IPS DF 4.7 (cell line): Measurements from ENCODE around the gene DYRK2.

ENCODE experiments used
- DNase-seq: peaks from one replicate; pipeline ENCODE4 v3.0.0-alpha.2; 2013; ENCODE audit warnings: low spot score; ENCODE audit errors: extremely low read depth

The DYRK2 gene

DNA sequence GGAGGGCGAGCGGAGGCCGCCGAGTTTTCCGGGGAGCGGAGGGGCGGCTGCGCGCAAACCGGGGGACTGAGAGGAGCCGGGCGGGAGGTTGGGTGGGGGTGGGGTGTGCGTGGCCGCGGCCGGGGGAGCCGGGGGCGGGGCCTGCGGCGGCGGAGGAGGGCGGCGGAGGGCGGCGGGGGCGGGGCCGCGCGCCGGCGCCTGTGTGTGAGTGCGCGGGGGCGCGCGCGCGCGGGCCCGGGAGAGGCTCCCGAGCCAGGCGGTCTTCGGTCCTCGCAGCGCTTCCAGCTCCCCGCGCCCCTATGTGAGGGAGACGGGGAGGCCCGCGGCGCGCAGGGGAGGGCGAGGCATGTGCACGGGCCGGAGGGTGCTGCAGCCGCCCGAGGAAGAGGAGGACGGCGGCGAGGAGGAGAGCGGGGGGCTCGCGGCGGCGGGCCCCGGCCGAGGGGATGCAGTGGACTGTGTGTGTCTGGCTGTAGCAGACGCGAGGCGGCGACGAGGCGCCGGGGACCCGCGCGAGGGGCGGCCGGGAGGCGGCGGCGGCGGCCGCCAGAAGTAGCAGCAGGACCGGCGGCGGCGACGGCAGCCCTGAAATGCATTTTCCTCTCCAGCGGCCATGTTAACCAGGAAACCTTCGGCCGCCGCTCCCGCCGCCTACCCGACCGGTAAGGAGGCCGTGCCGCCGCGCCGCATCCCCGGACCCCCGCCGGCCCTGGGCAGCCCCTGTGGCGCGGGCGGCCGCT is at the start of gene DYRK2:
Gene DYRK2, plus strand, starts transcription at position 225 of the 740 bp plus-strand sequence. Its CDS starts 389 bp downstream, at position 614.
- DNase-seq = no peak

DNA sequence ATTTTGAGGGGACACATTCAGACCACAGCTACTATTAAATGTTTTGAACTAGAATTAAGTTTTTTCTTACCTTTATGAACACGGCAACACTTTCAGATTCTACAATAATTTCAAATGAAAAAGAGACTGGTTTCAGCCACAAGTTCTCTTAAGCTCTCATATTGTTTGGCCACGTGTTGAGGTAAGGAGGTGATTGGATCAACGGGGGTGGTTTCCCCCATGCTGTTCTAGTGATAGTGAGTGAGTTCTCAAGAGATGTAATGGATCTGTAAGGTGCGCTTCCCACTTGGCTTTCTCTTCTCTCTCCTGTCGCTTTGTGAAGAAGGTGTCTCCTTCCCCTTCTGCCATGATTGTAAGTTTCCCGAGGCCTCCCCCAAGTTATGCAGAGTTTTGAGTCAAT is 48.9 kb upstream of the DYRK2 start:
- DNase-seq = no peak

GRCh38 chr12:67601126-67601525 is 47.4 kb upstream of the DYRK2 start:
- DNase-seq = no peak

GRCh38 chr12:67609226-67609870 is 39.2 kb upstream of the DYRK2 start:
- no peak for DNase-seq

GRCh38 chr12:67613040-67613439 is 35.5 kb upstream of the DYRK2 start:
- no peak for DNase-seq

GRCh38 chr12:67617629-67618028 is 30.9 kb upstream of the DYRK2 start:
- DNase-seq = no peak

GRCh38 chr12:67618303-67618702 is 30.2 kb upstream of the DYRK2 start:
- DNase-seq = no peak

- DNase-seq = no peak
Measured at GRCh38 chr12:67621112-67621511, 27.4 kb upstream of the DYRK2 start.

GRCh38 chr12:67621926-67622325 is 26.6 kb upstream of the DYRK2 start:
- no peak for DNase-seq

DNA sequence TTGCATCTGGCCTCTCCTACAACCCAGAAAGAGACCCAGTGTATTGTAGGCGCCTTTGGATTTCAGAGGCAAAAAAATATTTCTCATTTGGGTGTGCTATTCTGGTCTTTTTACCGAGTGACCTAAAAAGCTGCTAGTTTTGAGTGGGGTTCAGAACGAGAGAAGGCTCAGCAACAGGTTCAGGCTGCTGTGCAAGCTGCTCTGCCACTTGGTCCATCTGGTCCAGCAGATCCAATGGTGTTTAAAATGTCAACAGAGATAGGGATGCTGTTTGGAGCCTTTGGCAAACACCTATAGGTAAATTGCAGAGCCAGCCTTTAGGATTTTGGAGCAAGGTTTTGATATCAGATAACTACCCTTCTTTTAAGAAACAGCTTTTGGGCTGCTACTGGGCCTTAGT is 25.3 kb upstream of the DYRK2 start:
- DNase-seq = no peak

DNA sequence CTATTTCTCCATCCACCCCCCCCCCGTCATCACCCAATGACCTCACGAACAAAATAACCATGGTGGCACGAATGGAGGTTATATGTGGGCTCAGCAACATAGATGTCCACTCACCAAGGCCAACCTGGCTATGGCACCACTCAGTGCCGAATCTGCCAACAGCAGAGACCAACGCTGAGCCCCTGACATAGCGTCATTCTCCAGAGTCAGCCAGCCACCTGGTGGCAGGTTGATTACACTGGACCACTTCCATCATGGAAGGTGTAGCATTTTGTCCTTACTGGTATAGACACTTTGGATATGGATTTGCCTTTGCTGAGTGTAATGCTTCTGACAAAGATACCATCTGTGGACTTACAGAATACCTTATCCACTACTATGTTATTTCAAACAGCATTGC is 24.2 kb upstream of the DYRK2 start:
- DNase-seq = no peak

DNA sequence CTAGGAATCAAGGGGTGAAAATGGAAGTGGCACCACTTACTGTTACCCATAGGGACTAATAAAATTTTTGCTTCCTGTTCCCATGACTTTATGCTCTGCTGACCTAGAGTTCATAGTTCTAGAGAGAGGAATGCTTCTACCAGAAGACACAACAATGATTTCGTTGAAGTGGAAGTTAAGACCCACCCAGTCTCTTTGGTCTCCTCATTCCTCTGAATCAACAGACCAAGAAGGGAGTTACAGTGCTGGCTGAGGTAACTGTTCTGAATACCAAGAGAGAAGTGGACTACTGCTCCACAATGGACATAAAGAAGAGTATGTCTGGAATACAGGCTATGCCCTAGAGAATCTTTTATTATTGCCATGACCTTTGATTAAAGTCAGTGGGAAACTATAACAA is 23.5 kb upstream of the DYRK2 start:
- no peak for DNase-seq

DNA sequence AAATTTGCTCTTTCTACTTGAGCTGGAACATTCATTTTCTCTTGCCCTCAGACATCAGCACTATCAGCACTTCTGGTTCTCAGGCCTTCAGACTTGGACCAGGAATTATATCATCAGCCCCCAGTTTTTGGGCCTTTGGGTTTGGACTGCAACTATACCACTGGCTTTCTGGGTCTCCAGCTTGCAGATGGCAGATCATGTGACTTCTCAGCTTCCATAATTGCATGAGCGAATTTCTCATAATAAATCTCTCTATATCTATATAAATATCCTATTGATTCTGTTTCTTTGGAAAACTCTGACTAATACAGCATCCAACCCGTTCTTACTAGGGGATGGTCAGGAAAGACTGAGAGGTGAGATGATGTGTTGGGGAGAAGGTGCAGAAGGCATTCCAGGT is 22.4 kb upstream of the DYRK2 start:
- no peak for DNase-seq

DNA sequence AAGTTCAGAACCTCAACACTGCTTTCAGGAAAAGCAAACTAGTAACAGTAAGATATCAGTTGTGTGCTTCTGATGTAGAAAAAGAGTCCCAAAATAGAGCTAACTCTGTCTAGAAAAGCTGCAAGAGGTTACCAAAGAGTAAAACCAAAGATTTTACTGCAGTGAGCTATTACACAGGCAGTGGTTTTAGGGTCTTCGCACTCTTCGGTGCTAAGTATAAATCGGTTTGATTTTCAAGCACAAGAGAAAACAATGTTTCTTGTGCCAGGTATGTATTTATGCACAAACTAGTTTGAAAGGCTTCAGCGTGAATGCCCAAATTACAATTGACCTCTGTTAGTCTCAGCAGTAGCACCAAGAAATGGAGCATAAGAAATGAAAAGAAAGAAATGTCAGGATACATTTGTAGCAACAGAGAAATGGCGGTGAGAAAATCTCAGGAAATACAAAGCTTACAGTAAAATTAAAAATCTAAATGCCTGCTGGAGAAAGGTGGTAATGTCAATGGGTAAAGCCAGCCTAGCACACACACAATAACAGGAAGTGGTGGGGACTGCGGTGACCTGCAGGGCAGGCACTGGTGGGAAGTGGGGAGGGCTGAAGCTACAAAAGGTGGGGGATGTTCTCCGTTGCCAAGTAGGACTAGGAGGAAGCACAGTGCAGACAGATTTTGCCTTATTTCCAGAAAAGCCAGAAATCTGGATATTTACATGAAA is 18.0 kb upstream of the DYRK2 start:
- DNase-seq = no peak

GRCh38 chr12:67632005-67632404 is 16.5 kb upstream of the DYRK2 start:
- DNase-seq = no peak

GRCh38 chr12:67633024-67633610 is 15.4 kb upstream of the DYRK2 start:
- no peak for DNase-seq

DNA sequence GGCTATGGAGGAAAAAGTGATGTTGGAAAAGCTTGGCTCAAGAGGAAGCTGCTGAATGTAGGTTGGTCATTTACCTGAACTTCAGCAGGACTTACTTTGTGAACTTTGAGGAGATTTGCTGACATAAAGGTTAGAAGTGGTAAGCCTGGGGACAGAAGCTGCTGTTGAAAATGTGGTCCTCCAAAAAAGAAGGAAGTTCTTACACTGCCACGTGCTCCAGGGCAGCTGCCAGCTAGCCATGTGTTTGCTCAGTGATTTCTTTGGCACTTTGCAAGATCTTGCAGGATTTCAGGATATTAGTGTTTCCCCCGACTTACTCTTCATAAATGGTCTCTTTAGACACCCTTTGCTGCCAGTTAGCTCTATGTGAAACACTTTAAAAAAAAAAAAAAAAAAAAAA is 14.8 kb upstream of the DYRK2 start:
- DNase-seq = no peak

DNA sequence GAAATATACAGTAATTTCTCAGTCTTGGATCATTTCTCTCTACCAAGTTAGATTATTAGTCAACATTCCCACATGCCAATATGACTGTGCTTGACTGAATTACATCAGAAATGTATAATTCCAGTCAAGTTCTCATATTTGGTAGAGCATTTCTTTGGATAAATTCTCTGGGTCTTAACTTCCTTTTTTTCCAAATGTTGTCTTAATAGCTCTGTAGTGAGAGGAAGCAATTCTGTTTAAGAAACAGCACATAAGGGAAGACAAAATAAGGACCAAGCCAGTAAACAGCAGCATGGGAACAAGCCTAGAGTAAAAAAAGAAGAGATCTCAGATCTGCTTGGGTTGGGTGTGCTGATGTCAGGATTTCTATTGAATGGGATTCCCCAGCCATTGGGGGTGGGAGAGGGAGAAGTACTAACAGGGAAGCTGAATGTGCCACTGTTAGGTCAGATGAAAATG is 14.2 kb upstream of the DYRK2 start:
- no peak for DNase-seq

GRCh38 chr12:67637718-67638117 is 10.8 kb upstream of the DYRK2 start:
- no peak for DNase-seq

DNA sequence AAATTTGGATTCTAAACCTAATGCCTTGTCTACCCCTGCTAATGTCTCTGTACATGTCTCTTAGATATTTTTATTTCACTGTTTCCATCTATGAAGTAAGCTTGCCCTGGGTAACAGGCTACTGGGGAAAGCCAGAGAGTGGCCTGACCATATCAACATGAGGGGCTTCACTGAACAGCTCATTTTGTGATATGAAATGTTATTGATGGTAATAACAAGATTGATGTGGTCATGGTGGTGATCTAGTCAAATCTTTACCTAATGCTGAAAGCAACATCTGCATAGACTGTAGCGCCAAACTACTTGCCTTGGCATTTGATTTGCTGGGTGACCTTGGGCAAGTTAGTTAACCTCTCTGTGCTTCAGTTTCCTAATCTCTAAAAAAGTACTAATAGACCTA is 9.9 kb upstream of the DYRK2 start:
- no peak for DNase-seq

- DNase-seq = no peak
Measured at GRCh38 chr12:67640863-67641262, 7.7 kb upstream of the DYRK2 start.

DNA sequence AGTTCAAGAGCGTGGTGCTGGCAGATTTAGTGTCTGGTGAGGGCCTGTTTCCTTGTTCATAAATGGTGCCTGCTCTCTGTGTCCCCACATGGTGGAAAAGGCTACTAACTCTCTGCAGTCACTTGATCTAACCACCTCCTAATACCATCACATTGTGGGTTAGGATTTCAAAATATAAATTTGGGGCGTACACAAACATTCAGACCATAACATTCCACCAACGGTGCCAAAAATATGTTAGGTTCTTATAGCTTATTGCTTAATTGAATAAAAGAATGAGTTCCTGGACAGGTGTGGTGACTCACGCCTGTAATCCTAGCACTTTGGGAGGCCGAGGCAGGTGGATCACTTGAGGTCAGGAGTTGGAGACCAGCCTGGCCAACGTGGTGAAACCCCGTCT is 3.4 kb upstream of the DYRK2 start:
- DNase-seq = no peak
